Stimulated activated CD4-positive, alpha-beta T cell treated with anti-CD3 and anti-CD28 coated beads, Interleukin-4, amount 100 ng/mL, for 24 hours (primary cell): Measurements from ENCODE around the gene C17orf78.
"Not testable (repeated sequence)": the region's sequence is repeated elsewhere in the genome, so short reads cannot be mapped to it uniquely, and the experiment has no call there.

ENCODE experiments used
- DNase-seq: peaks from one replicate; pipeline ENCODE4 v3.0.0-alpha.2; 2020

The C17orf78 gene

GRCh38 chr17:37441369-37442014 lies 65.7 kb downstream of the C17orf78 start:
- not testable (repeated sequence) for DNase-seq
